ENCODE results near the gene FNDC1. TPM values are rescaled to one million over a fixed set of nuclear protein-coding genes. Genes with fewer than 3 reads are reported as not detected.

FNDC1 gene
- total RNA-seq, 2 donors from 2014 or later = 0.09 to 0.51 TPM

GRCh38 chr6:159181914-159182313 lies 12.7 kb downstream of the FNDC1 start:
- intact Hi-C loops (cut with DNase I) = no loop called here
- H3K36me3 ChIP-seq = no peaks in the 10 kb centered on the region
- no peak overlapping the region for H3K27ac ChIP-seq
- H3K4me3 ChIP-seq = no peak overlapping the region
- TF ChIP-seq POLR2AphosphoS5 (IDR thresholded peaks at IDR 0.05) (no peak), CTCF (IDR thresholded peaks at IDR 0.05) (no peak), POLR2A (IDR thresholded peaks at IDR 0.05) (no peak)
- DNase-seq (ENCODE audit: low spot score) = no peak
- WGBS = 84% methylated on average over 2 of the region's 2 CpGs
- H3K4me1 ChIP-seq (replicated peaks) = no peaks in the 10 kb centered on the region
- H3K9me3 ChIP-seq = no peaks in the 10 kb centered on the region
- H3K27me3 ChIP-seq (replicated peaks; ENCODE audit: insufficient read depth) = no peaks in the 10 kb centered on the region

- H3K4me3 ChIP-seq = no peak overlapping the region
- TF ChIP-seq CTCF (IDR thresholded peaks at IDR 0.05) (no peak), POLR2AphosphoS5 (IDR thresholded peaks at IDR 0.05) (no peak), POLR2A (IDR thresholded peaks at IDR 0.05) (no peak)
- H3K4me1 ChIP-seq (replicated peaks) = no peaks in the 10 kb centered on the region
- H3K27ac ChIP-seq = no peak overlapping the region
- DNase-seq (ENCODE audit: low spot score) = no peak
- H3K27me3 ChIP-seq (replicated peaks; ENCODE audit: insufficient read depth) = no peaks in the 10 kb centered on the region
- 92% methylated on average over 1 of the region's 1 CpG for WGBS
- H3K36me3 ChIP-seq = no peaks in the 10 kb centered on the region
- no peaks in the 10 kb centered on the region for H3K9me3 ChIP-seq
- intact Hi-C loops (cut with DNase I) = no loop called here
Observed at GRCh38 chr6:159184559-159184958, 15.4 kb downstream of the FNDC1 start.

- intact Hi-C loops (cut with DNase I) = no loop called here
- 81% methylated on average over 7 of the region's 7 CpGs for WGBS
- Histone ChIP-seq H3K4me1 (replicated peaks) (no peaks in the 10 kb centered on the region), H3K9me3 (no peaks in the 10 kb centered on the region), H3K27me3 (replicated peaks; ENCODE audit: insufficient read depth) (no peaks in the 10 kb centered on the region), H3K36me3 (no peaks in the 10 kb centered on the region), H3K4me3 (no peak overlapping the region), H3K27ac (no peak overlapping the region)
- TF ChIP-seq POLR2A (IDR thresholded peaks at IDR 0.05) (no peak), POLR2AphosphoS5 (IDR thresholded peaks at IDR 0.05) (no peak), CTCF (IDR thresholded peaks at IDR 0.05) (no peak)
- DNase-seq (ENCODE audit: low spot score) = no peak
Observed at GRCh38 chr6:159190460-159190859, 21.3 kb downstream of the FNDC1 start.

- Histone ChIP-seq H3K9me3 (no peaks in the 10 kb centered on the region), H3K4me1 (replicated peaks) (no peaks in the 10 kb centered on the region), H3K27me3 (replicated peaks; ENCODE audit: insufficient read depth) (no peaks in the 10 kb centered on the region), H3K27ac (no peak overlapping the region), H3K36me3 (no peaks in the 10 kb centered on the region), H3K4me3 (no peak overlapping the region)
- DNase-seq (ENCODE audit: low spot score) = no peak
- 76% methylated on average over 2 of the region's 2 CpGs for WGBS
- TF ChIP-seq POLR2A (IDR thresholded peaks at IDR 0.05) (no peak), CTCF (IDR thresholded peaks at IDR 0.05) (no peak), POLR2AphosphoS5 (IDR thresholded peaks at IDR 0.05) (no peak)
- intact Hi-C loops (cut with DNase I) = no loop called here
Observed at GRCh38 chr6:159193923-159194322, 24.7 kb downstream of the FNDC1 start.

- intact Hi-C loops (cut with DNase I) = no loop called here
- Histone ChIP-seq H3K9me3 (no peaks in the 10 kb centered on the region), H3K27me3 (replicated peaks; ENCODE audit: insufficient read depth) (no peaks in the 10 kb centered on the region), H3K36me3 (no peaks in the 10 kb centered on the region), H3K4me1 (replicated peaks) (no peaks in the 10 kb centered on the region), H3K27ac (no peak overlapping the region), H3K4me3 (no peak overlapping the region)
- no peak for TF ChIP-seq CTCF (IDR thresholded peaks at IDR 0.05)
- no peak for TF ChIP-seq POLR2A (IDR thresholded peaks at IDR 0.05)
- no peak for TF ChIP-seq POLR2AphosphoS5 (IDR thresholded peaks at IDR 0.05)
- DNase-seq (ENCODE audit: low spot score) = no peak
- 85% methylated on average over 4 of the region's 4 CpGs for WGBS
Observed at GRCh38 chr6:159194421-159194820, 25.2 kb downstream of the FNDC1 start.
